Activated CD4-positive, alpha-beta T cell treated with anti-CD3 and anti-CD28 coated beads, Interleukin-2, amount 10 ng/mL, durations not matched to agents 7 days and 5 days (primary cell): Measurements from ENCODE around the gene COL5A1. TPM values are rescaled to one million over a fixed set of nuclear protein-coding genes. Genes with fewer than 3 reads are reported as not detected.
"Not testable (repeated sequence)": the region's sequence is repeated elsewhere in the genome, so short reads cannot be mapped to it uniquely, and the experiment has no call there.

ENCODE experiments used
- CTCF ChIA-PET: fragments of 350-600 bp; sonication (Branson Sonifier 250); formaldehyde crosslinking; loops from one replicate; lab custom pipeline; 2021; ENCODE audit warnings: antibody characterized with exemption; lab: Charles Lee
- POLR2A ChIA-PET: fragments of 350-600 bp; sonication (Branson Sonifier 250); formaldehyde crosslinking; loops from one replicate; lab custom pipeline; 2021; ENCODE audit warnings: antibody characterized with exemption; lab: Charles Lee
- DNase-seq: peaks from one replicate; pipeline ENCODE4 v3.0.0-alpha.2; 2020
- H3K27ac Mint-ChIP-seq: one replicate; pipeline ENCODE4 v1.8.0; 2021; ENCODE audit warnings: mild to moderate bottlenecking, moderate library complexity, mixed read lengths
- H3K27me3 Mint-ChIP-seq: one replicate; pipeline ENCODE4 v1.8.0; 2021; ENCODE audit warnings: mixed read lengths
- H3K36me3 Mint-ChIP-seq: one replicate; pipeline ENCODE4 v1.8.0; 2021; ENCODE audit warnings: low read depth, mixed read lengths
- H3K4me1 Mint-ChIP-seq: one replicate; pipeline ENCODE4 v1.8.0; 2021; ENCODE audit warnings: mixed read lengths
- H3K4me3 Mint-ChIP-seq: one replicate; pipeline ENCODE4 v1.8.0; 2021; ENCODE audit warnings: mild to moderate bottlenecking, moderate library complexity, mixed read lengths
- H3K9me3 Mint-ChIP-seq: one replicate; pipeline ENCODE4 v1.8.0; 2021; ENCODE audit warnings: mixed read lengths
- total RNA-seq, 2 experiments: library from RNA; stranded (reverse); gene quantifications; one replicate each; pipeline ENCODE4 v1.2.3, GENCODE V29; 2021

Gene COL5A1
- total RNA-seq, 2 experiments from 2014 or later, result 0.15 to 0.30 TPM

GRCh38 chr9:134696433-134696832 is 54.8 kb downstream of the COL5A1 start:
- Mint-ChIP-seq H3K9me3 (no peaks in the 10 kb centered on the region), H3K4me3 (no peak overlapping the region), H3K27ac (no peak overlapping the region), H3K36me3 (no peaks in the 10 kb centered on the region), H3K27me3 (peaks cover 5% of the 10 kb centered on the region), H3K4me1 (peaks cover 6% of the 10 kb centered on the region)
- DNase-seq, result no peak
- ChIA-PET CTCF (no interaction called here), POLR2A (no interaction called here)

GRCh38 chr9:134698111-134698510 is 56.5 kb downstream of the COL5A1 start:
- no peaks in the 10 kb centered on the region for H3K36me3 Mint-ChIP-seq
- H3K9me3 Mint-ChIP-seq, result no peaks in the 10 kb centered on the region
- no peak overlapping the region for H3K27ac Mint-ChIP-seq
- no peak for DNase-seq
- H3K4me3 Mint-ChIP-seq, result no peak overlapping the region
- peaks cover 3% of the 10 kb centered on the region for H3K4me1 Mint-ChIP-seq
- ChIA-PET POLR2A (no interaction called here), CTCF (interaction anchor here (1.2 kb wide), 1 partner anchor 8 kb away, joined by 5 read pairs; no protein-coding TSS in a partner anchor)
- H3K27me3 Mint-ChIP-seq, result peaks cover under 1% of the 10 kb centered on the region

- ChIA-PET CTCF (interaction anchor here (1.2 kb wide), 1 partner anchor 9 kb away, joined by 5 read pairs; no protein-coding TSS in a partner anchor), POLR2A (interaction anchor here (0.6 kb wide), 1 partner anchor 1379 kb away, joined by 6 read pairs; no protein-coding TSS in a partner anchor)
- H3K36me3 Mint-ChIP-seq, result no peaks in the 10 kb centered on the region
- DNase-seq, result peak; percentile 52
- H3K9me3 Mint-ChIP-seq, result no peaks in the 10 kb centered on the region
- no peaks in the 10 kb centered on the region for H3K27me3 Mint-ChIP-seq
- H3K27ac Mint-ChIP-seq, result no peak overlapping the region
- H3K4me3 Mint-ChIP-seq, result no peak overlapping the region
- no peaks in the 10 kb centered on the region for H3K4me1 Mint-ChIP-seq
These were observed 57.2 kb downstream of the COL5A1 start for GRCh38 chr9:134698587-134699342.

GRCh38 chr9:134699343-134699740 is 57.7 kb downstream of the COL5A1 start:
- H3K27ac Mint-ChIP-seq, result no peak overlapping the region
- H3K36me3 Mint-ChIP-seq, result no peaks in the 10 kb centered on the region
- ChIA-PET CTCF (no interaction called here), POLR2A (no interaction called here)
- no peak overlapping the region for H3K4me3 Mint-ChIP-seq
- no peaks in the 10 kb centered on the region for H3K4me1 Mint-ChIP-seq
- H3K27me3 Mint-ChIP-seq, result no peaks in the 10 kb centered on the region
- DNase-seq, result no peak
- no peaks in the 10 kb centered on the region for H3K9me3 Mint-ChIP-seq

- Mint-ChIP-seq H3K27me3 (no peaks in the 10 kb centered on the region), H3K36me3 (no peaks in the 10 kb centered on the region), H3K9me3 (no peaks in the 10 kb centered on the region), H3K27ac (no peak overlapping the region), H3K4me1 (no peaks in the 10 kb centered on the region), H3K4me3 (no peak overlapping the region)
- no peak for DNase-seq
- ChIA-PET POLR2A (no interaction called here), CTCF (no interaction called here)
These were observed 59.2 kb downstream of the COL5A1 start for GRCh38 chr9:134700636-134701350.

- no peaks in the 10 kb centered on the region for H3K4me1 Mint-ChIP-seq
- H3K4me3 Mint-ChIP-seq, result no peak overlapping the region
- H3K9me3 Mint-ChIP-seq, result no peaks in the 10 kb centered on the region
- no peak for DNase-seq
- CTCF ChIA-PET, result interaction anchor here (0.6 kb wide), 1 partner anchor 248 kb away, joined by 3 read pairs; no protein-coding TSS in a partner anchor
- H3K36me3 Mint-ChIP-seq, result no peaks in the 10 kb centered on the region
- POLR2A ChIA-PET, result no interaction called here
- H3K27ac Mint-ChIP-seq, result no peak overlapping the region
- H3K27me3 Mint-ChIP-seq, result no peaks in the 10 kb centered on the region
These were observed 60.1 kb downstream of the COL5A1 start for GRCh38 chr9:134701581-134702259.

GRCh38 chr9:134702291-134702690 is 60.7 kb downstream of the COL5A1 start:
- Mint-ChIP-seq H3K9me3 (no peaks in the 10 kb centered on the region), H3K27me3 (no peaks in the 10 kb centered on the region), H3K36me3 (no peaks in the 10 kb centered on the region), H3K4me3 (no peak overlapping the region), H3K4me1 (no peaks in the 10 kb centered on the region), H3K27ac (no peak overlapping the region)
- ChIA-PET POLR2A (no interaction called here), CTCF (interaction anchor here (0.6 kb wide), 1 partner anchor 249 kb away, joined by 3 read pairs; no protein-coding TSS in a partner anchor)
- DNase-seq, result no peak

GRCh38 chr9:134703730-134704114 is 62.1 kb downstream of the COL5A1 start:
- H3K36me3 Mint-ChIP-seq, H3K27ac Mint-ChIP-seq, H3K9me3 Mint-ChIP-seq, H3K4me1 Mint-ChIP-seq, H3K27me3 Mint-ChIP-seq, H3K4me3 Mint-ChIP-seq, DNase-seq, POLR2A ChIA-PET: not testable (repeated sequence)
- CTCF ChIA-PET, result interaction anchor here (0.8 kb wide), 1 partner anchor 14 kb away, joined by 3 read pairs; no protein-coding TSS in a partner anchor

- CTCF ChIA-PET, result no interaction called here
- Mint-ChIP-seq H3K9me3 (no peaks in the 10 kb centered on the region), H3K4me3 (no peak overlapping the region), H3K36me3 (no peaks in the 10 kb centered on the region), H3K4me1 (no peaks in the 10 kb centered on the region), H3K27me3 (no peaks in the 10 kb centered on the region), H3K27ac (no peak overlapping the region)
- POLR2A ChIA-PET, result no interaction called here
- DNase-seq, result no peak
These were observed 62.9 kb downstream of the COL5A1 start for GRCh38 chr9:134704498-134704897.

- Mint-ChIP-seq H3K4me3 (no peak overlapping the region), H3K27ac (no peak overlapping the region), H3K4me1 (no peaks in the 10 kb centered on the region), H3K9me3 (peaks cover 2% of the 10 kb centered on the region), H3K27me3 (no peaks in the 10 kb centered on the region), H3K36me3 (no peaks in the 10 kb centered on the region)
- DNase-seq, result no peak
- ChIA-PET CTCF (no interaction called here), POLR2A (no interaction called here)
These were observed 64.2 kb downstream of the COL5A1 start for GRCh38 chr9:134705786-134706185.

GRCh38 chr9:134706522-134706921 is 64.9 kb downstream of the COL5A1 start:
- Mint-ChIP-seq H3K4me3 (no peak overlapping the region), H3K4me1 (no peaks in the 10 kb centered on the region), H3K9me3 (peaks cover 2% of the 10 kb centered on the region), H3K27me3 (no peaks in the 10 kb centered on the region), H3K27ac (no peak overlapping the region), H3K36me3 (no peaks in the 10 kb centered on the region)
- no peak for DNase-seq
- ChIA-PET CTCF (no interaction called here), POLR2A (no interaction called here)

GRCh38 chr9:134707031-134707680 is 65.6 kb downstream of the COL5A1 start:
- Mint-ChIP-seq H3K36me3 (no peaks in the 10 kb centered on the region), H3K27me3 (no peaks in the 10 kb centered on the region), H3K27ac (no peak overlapping the region), H3K4me1 (no peaks in the 10 kb centered on the region), H3K4me3 (no peak overlapping the region), H3K9me3 (peaks cover 4% of the 10 kb centered on the region)
- CTCF ChIA-PET, result no interaction called here
- no peak for DNase-seq
- POLR2A ChIA-PET, result no interaction called here
